ENCODE data around the gene DPP6.

The DPP6 gene

GRCh38 chr7:154775681-154776080 lies 723.5 kb downstream of the DPP6 start:
- TF ChIP-seq CTCF (IDR thresholded peaks at IDR 0.05; ENCODE audit: low read depth, low read length): no peak
- no peak overlapping the region for H3K4me3 ChIP-seq (ENCODE audit: low read depth, low read length)

GRCh38 chr7:154776350-154776749 lies 724.2 kb downstream of the DPP6 start:
- no peak overlapping the region for H3K4me3 ChIP-seq (ENCODE audit: low read depth, low read length)
- TF ChIP-seq CTCF (IDR thresholded peaks at IDR 0.05; ENCODE audit: low read depth, low read length): no peak

GRCh38 chr7:154777023-154777422 lies 724.8 kb downstream of the DPP6 start:
- no peak overlapping the region for H3K4me3 ChIP-seq (ENCODE audit: low read depth, low read length)
- no peak for TF ChIP-seq CTCF (IDR thresholded peaks at IDR 0.05; ENCODE audit: low read depth, low read length)

GRCh38 chr7:154777489-154777888 lies 725.3 kb downstream of the DPP6 start:
- no peak for TF ChIP-seq CTCF (IDR thresholded peaks at IDR 0.05; ENCODE audit: low read depth, low read length)
- H3K4me3 ChIP-seq (ENCODE audit: low read depth, low read length): no peak overlapping the region

GRCh38 chr7:154777908-154778307 lies 725.7 kb downstream of the DPP6 start:
- no peak overlapping the region for H3K4me3 ChIP-seq (ENCODE audit: low read depth, low read length)
- no peak for TF ChIP-seq CTCF (IDR thresholded peaks at IDR 0.05; ENCODE audit: low read depth, low read length)

- no peak overlapping the region for H3K4me3 ChIP-seq (ENCODE audit: low read depth, low read length)
- no peak for TF ChIP-seq CTCF (IDR thresholded peaks at IDR 0.05; ENCODE audit: low read depth, low read length)
Measured at GRCh38 chr7:154781369-154782303, 729.4 kb downstream of the DPP6 start.

GRCh38 chr7:154783281-154783909 lies 731.2 kb downstream of the DPP6 start:
- H3K4me3 ChIP-seq (ENCODE audit: low read depth, low read length): no peak overlapping the region
- no peak for TF ChIP-seq CTCF (IDR thresholded peaks at IDR 0.05; ENCODE audit: low read depth, low read length)
